ENCODE measurements around the gene HDAC4. TPM values are rescaled to one million over a fixed set of nuclear protein-coding genes. Genes with fewer than 3 reads are reported as not detected.

Gene HDAC4
- total RNA-seq, 1 donor = 20.3 TPM

DNA sequence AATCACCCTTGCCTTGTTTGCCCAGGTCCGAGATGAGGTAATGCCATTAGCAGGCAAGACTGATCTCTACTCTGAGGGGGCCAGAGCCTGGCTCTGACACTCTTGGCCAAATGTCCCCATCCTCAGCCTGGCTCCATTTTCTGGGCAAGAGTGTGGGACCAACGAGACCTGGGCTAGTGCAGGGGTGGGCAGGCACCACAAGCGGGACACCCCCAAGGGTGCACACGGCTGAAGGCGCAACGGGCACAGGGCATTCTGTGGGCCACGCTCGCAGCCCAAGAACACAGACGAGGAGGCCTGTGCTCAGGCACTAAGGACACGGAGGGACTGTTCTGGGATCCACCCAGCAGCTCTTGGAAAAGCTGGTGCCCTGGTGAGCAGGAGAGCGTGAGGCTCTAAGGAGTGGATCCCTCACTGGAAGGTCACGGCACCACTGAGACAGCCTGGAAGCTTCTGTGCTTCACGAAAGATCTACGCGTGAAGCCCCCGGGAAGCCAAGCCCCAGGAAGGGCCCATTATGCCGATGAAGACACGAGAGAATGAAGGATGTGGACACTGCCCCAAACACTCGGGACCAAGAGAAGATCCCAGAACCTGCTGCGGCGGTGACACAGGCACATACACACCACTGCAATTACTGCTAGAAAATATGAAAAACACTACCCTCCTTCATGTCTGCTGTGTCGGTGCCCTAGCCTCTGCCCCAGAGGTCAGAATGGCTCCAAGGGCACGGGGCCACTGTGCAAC lies 138.2 kb downstream of the HDAC4 start:
- no peak overlapping the region for H3K4me3 ChIP-seq (ENCODE audit: low read depth, low read length)
- no peak for DNase-seq (ENCODE audit: low read depth)
- TF ChIP-seq, protein P1, sequence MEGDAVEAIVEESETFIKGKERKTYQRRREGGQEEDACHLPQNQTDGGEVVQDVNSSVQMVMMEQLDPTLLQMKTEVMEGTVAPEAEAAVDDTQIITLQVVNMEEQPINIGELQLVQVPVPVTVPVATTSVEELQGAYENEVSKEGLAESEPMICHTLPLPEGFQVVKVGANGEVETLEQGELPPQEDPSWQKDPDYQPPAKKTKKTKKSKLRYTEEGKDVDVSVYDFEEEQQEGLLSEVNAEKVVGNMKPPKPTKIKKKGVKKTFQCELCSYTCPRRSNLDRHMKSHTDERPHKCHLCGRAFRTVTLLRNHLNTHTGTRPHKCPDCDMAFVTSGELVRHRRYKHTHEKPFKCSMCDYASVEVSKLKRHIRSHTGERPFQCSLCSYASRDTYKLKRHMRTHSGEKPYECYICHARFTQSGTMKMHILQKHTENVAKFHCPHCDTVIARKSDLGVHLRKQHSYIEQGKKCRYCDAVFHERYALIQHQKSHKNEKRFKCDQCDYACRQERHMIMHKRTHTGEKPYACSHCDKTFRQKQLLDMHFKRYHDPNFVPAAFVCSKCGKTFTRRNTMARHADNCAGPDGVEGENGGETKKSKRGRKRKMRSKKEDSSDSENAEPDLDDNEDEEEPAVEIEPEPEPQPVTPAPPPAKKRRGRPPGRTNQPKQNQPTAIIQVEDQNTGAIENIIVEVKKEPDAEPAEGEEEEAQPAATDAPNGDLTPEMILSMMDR (IDR thresholded peaks at IDR 0.05; ENCODE audit: insufficient read depth, low read depth, low read length) = no peak

DNA sequence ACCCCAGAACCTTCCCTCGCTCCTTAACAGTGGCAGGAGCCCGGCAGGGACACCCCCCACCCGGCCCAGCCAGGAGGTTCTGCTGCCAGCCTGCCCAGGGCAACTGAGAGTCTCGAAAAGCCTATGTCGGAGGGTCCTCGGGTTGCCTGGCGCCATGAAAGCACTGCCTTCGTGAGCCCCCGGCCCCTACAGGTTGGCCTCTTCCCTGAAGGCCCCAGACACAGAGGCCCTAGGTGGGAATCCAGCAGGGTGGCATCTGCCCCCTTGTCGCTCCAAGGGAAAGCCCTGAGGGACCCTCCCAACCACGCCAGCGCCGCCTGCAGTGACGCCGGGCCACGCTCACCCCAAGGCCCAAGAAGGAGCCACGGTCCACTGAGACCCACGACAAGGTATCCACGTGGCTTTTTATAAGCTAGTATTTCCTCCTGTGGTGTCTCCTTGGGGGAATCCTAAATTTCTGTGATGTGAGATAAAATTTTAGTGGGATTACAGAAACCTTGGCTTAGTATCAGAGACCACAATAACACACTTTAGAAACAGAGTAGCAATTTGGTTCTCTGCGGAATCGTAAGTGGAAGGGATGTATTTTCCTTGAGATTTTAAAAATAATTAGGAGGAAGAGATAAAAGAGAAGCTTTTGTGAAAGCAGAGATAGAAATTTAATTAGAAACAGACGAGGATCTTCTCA lies 138.9 kb downstream of the HDAC4 start:
- TF ChIP-seq, protein P1 (IDR thresholded peaks at IDR 0.05; ENCODE audit: insufficient read depth, low read depth, low read length) = no peak
- no peak for DNase-seq (ENCODE audit: low read depth)
- no peak overlapping the region for H3K4me3 ChIP-seq (ENCODE audit: low read depth, low read length)

DNA sequence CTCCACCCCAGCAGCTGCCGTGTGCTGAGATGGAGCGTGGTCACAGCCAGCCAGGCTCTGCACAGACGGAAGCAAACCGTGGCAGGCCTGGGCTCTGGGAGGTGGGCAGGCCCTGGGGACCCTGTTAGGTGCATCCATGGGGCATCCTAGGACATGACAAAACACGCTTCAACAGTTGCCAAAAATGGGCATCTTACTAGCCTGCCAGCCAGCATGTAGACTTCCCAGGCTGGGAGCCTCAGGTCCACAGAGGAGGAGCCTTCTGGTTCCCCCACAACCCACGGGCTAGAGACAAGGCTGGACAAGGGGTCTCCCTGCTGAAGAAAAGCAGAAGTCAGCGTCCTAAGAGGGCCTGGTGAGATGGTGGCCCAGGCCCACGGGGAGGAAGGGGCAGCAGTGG lies 139.5 kb downstream of the HDAC4 start:
- TF ChIP-seq, protein P1 (IDR thresholded peaks at IDR 0.05; ENCODE audit: insufficient read depth, low read depth, low read length) = no peak
- no peak overlapping the region for H3K4me3 ChIP-seq (ENCODE audit: low read depth, low read length)
- no peak for DNase-seq (ENCODE audit: low read depth)

DNA sequence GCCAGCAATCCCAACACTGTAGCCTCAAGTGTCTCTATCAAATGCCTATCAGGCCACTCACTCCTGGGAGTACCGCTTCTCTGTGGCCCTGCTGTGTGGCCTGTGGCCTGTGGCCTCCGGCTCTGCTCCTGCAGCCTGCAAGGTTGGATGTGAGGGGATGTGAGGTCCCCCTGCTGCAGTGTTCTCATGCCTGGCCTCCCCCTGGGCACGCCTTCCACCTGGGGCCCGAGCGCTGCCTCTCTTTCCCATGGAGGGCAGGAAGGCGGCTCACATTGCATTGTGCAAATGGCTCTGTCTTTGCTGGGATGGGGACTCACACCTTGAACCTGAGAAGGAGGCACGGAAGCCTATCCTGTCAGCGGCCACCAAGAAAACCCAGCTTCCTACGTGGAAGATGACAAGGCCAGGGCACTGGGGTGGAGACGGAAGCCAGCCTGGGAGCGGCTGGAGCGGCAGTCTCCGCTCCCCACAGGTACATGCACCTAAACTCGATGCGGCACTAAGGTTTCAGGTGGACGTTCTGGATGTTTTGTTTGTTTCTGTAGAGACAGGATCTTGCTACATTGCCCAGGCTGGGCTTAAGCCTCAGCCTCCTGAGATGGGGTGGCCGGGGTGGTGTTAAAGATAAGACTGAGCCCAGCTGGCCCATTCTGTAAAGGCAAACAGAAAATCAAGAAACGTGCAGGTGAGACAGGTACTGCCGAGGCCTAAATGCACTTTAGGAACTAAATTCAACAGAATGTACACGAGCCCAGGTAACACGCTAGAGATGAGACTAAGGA lies 140.1 kb downstream of the HDAC4 start:
- TF ChIP-seq, protein P1 (IDR thresholded peaks at IDR 0.05; ENCODE audit: insufficient read depth, low read depth, low read length) = no peak

DNA sequence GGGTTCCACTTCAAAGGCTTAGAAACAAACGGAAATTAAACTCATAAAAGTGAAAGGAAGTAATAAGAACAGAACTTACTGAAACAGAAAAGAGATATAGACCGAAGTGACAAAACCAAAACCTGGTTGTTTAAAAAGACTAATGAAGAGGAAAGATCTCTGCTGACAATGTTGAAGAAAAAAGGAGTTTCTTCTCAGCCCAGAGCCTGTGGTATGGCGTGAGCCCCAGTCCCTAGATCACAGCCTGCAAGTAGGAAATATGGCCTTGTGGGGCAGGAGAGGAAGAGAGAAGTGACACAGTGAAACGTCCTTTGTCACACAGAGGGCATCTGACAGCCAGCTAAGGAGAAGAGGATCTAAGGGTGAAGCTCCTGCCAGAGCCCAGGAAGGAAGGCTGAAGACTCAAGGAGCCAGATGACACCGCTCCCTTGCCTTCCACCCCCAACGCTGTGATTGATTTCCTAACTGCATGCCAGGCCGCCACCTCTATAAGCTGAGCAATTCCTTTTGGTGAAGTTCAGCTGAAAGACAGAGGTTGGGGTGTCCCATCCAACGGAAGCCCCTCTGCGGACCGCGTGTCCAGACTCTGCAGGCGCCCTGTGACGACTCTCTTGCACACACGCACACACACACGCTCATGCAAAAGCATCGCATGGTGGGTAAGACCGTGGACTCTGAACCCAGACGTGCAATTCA lies 141.1 kb downstream of the HDAC4 start:
- H3K4me3 ChIP-seq (ENCODE audit: low read depth, low read length) = no peak overlapping the region
- DNase-seq (ENCODE audit: low read depth) = no peak
- TF ChIP-seq, protein P1 (IDR thresholded peaks at IDR 0.05; ENCODE audit: insufficient read depth, low read depth, low read length) = no peak

More for the DNA sequence above, 140.1 kb downstream of the HDAC4 start:
- no peak for DNase-seq (ENCODE audit: low read depth)
- H3K4me3 ChIP-seq (ENCODE audit: low read depth, low read length) = no peak overlapping the region

DNA sequence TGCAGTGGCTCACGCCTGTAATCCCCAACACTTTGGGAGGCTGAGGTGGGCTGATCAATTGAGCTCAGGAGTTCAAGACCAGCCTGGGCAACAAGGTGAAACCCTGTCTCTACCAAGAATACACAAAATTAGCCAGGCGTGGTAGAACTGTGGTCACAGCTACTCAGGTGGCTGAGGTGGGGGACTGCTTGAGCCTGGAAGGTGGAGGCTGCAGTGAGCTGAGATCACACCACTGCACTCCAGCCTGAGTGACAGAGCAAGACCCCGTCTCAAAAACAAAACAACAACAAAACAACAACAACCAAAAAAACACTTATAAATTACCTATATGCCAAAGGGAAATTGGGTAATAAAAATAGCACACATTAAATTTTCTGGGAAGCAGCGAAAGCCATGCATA lies 141.6 kb downstream of the HDAC4 start:
- DNase-seq (ENCODE audit: low read depth) = no peak

More for the DNA sequence above, 141.6 kb downstream of the HDAC4 start:
- TF ChIP-seq, protein P1 (IDR thresholded peaks at IDR 0.05; ENCODE audit: insufficient read depth, low read depth, low read length) = no peak
- H3K4me3 ChIP-seq (ENCODE audit: low read depth, low read length) = no peak overlapping the region

Measured in fibroblast of villous mesenchyme (primary cell).